ENCODE measurements around the gene PEX16. TPM values are rescaled to one million over a fixed set of nuclear protein-coding genes. Genes with fewer than 3 reads are reported as not detected.

PEX16 gene
- total and polyA plus RNA-seq, 10 donors: 29.2 to 50.1 (median 34.9) TPM

GRCh38 chr11:45892856-45893255 lies 24.8 kb downstream of the PEX16 start:
- Histone ChIP-seq H3K27ac (no peak overlapping the region), H3K4me3 (no peak overlapping the region), H3K9me3 (no peaks in the 10 kb centered on the region), H3K36me3 (no peaks in the 10 kb centered on the region), H3K4me1 (no peaks in the 10 kb centered on the region), H3K27me3 (replicated peaks in 1 of 7) (peaks cover 0 to 41% (median 4%) of the 10 kb centered on the region in 7 donors)
- TF ChIP-seq POLR2AphosphoS5 (IDR thresholded peaks at IDR 0.05): no peak
- no peak for TF ChIP-seq CTCF (IDR thresholded peaks at IDR 0.05 in 8 of 11, conservative IDR thresholded peaks at IDR 0.05 in 3 of 11)
- TF ChIP-seq POLR2A (IDR thresholded peaks at IDR 0.05): no peak
- WGBS, 5 donors: 69 to 78% (median 76%) methylated on average over 5 of the region's 5 CpGs
- intact Hi-C loops (cut with DNase I; ENCODE audit: low total_unique reads): no loop called here
- no peak for DNase-seq

DNA sequence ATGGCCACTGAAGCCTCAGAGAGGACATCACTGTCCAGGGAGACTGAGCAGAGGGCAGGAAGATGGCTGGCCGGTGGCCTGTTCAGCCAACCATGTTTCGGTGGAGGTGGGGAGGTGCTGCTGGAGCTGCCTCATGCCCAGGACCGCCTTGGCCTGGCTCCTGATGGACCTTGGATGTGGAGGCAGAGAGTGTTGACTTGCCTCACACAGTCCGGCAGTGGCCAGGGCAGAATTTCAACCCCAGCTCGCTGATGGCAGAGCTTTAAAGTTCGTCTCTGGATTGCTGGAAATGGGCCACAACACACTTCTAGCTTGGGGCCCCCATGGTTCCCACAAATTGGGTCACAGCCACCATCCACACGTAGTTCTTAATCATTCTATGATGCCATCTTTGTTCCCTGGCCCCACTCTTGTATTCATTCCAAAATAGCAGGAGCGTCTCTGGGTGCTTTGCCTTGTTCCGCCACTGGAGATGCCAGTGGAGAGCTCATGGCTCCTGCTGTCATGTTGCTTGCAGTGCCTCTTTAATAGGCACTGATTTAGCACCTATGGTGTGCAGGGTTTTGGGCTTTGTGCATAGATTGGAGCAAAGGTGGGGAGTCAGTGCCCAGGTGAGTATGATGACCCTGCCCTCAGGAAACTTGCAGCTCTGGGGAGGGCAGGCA lies 26.7 kb downstream of the PEX16 start:
- H3K9me3 ChIP-seq: no peaks in the 10 kb centered on the region
- intact Hi-C loops (cut with DNase I; ENCODE audit: low total_unique reads): no loop called here
- no peak overlapping the region for H3K27ac ChIP-seq
- WGBS, 5 donors: 80 to 86% (median 84%) methylated on average over 8 to 9 of the region's 9 CpGs
- no peak overlapping the region for H3K4me3 ChIP-seq
- H3K4me1 ChIP-seq: peaks cover 0 to 6% (median 3%) of the 10 kb centered on the region in 6 donors
- no peak for DNase-seq
- H3K27me3 ChIP-seq (replicated peaks in 1 of 7): peaks cover 0 to 32% (median 4%) of the 10 kb centered on the region in 7 donors
- no peaks in the 10 kb centered on the region for H3K36me3 ChIP-seq
- TF ChIP-seq POLR2AphosphoS5 (IDR thresholded peaks at IDR 0.05): no peak
- no peak for TF ChIP-seq POLR2A (IDR thresholded peaks at IDR 0.05)
- no peak for TF ChIP-seq CTCF (IDR thresholded peaks at IDR 0.05 in 8 of 11, conservative IDR thresholded peaks at IDR 0.05 in 3 of 11)

DNA sequence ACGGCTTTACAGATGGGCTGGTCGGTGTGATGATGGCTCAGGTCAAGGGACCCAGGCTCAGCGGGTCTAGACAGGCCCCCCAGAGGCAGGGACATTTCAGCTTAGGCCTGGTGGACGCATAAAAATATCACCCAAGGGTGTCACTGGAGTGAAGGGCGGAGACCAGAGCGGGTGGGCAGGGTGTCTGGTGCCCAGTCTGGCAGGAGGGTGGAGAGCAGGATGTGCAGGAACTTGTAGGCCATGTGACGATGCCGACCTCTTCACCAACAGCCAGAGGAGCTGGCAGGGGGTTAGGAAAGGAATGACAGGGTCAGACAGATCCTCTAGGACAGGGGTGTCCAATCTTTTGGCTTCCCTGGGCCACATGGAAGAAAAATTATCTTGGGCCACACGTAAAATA lies 27.7 kb downstream of the PEX16 start:
- WGBS, 5 donors: 76 to 87% (median 87%) methylated on average over 9 of the region's 9 CpGs

More for the DNA sequence above, 27.7 kb downstream of the PEX16 start:
- peaks cover 0 to 13% (median 11%) of the 10 kb centered on the region in 6 donors for H3K4me1 ChIP-seq
- peaks cover 0 to 30% (median 0%) of the 10 kb centered on the region in 7 donors for H3K27me3 ChIP-seq (replicated peaks in 1 of 7)
- no peak overlapping the region for H3K27ac ChIP-seq
- H3K9me3 ChIP-seq: no peaks in the 10 kb centered on the region
- DNase-seq: no peak
- H3K4me3 ChIP-seq: no peak overlapping the region
- TF ChIP-seq POLR2A (IDR thresholded peaks at IDR 0.05): no peak
- no peak for TF ChIP-seq CTCF (IDR thresholded peaks at IDR 0.05 in 8 of 11, conservative IDR thresholded peaks at IDR 0.05 in 3 of 11)
- TF ChIP-seq POLR2AphosphoS5 (IDR thresholded peaks at IDR 0.05): no peak
- no peaks in the 10 kb centered on the region for H3K36me3 ChIP-seq
- intact Hi-C loops (cut with DNase I; ENCODE audit: low total_unique reads): no loop called here

All from spleen (tissue), 11 donors.